Colonic mucosa (tissue), 4 donors: Measurements from ENCODE around the gene RPL4. TPM values are rescaled to one million over a fixed set of nuclear protein-coding genes. Genes with fewer than 3 reads are reported as not detected.
"Not testable (repeated sequence)": the region's sequence is repeated elsewhere in the genome, so short reads cannot be mapped to it uniquely, and the experiment has no call there.

ENCODE experiments used
- DNase-seq: peaks from one replicate; pipeline ENCODE4 v3.0.0-alpha.2; 2020
- H3K27ac ChIP-seq: fragments of 200-600 bp; one replicate; pipeline ENCODE4 v1.8.0; 2021
- H3K27me3 ChIP-seq: fragments of 200-600 bp; one replicate; pipeline ENCODE4 v1.8.0; 2021
- H3K36me3 ChIP-seq: fragments of 200-600 bp; one replicate; pipeline ENCODE4 v1.8.0; 2021
- H3K4me1 ChIP-seq: fragments of 200-600 bp; one replicate; pipeline ENCODE4 v1.8.0; 2021; ENCODE audit warnings: mild to moderate bottlenecking
- H3K4me3 ChIP-seq: fragments of 200-600 bp; one replicate; pipeline ENCODE4 v1.8.0; 2021
- H3K9ac ChIP-seq, 2 donors: one replicate each; pipeline ENCODE4 v1.7.0; 2013; ENCODE audit warnings: control low read depth in 2 of 2, low read depth in 2 of 2, low read length in 2 of 2
- H3K9me3 ChIP-seq: fragments of 200-600 bp; one replicate; pipeline ENCODE4 v1.8.0; 2021
- intact Hi-C: fragments of 100-400 bp; cut with DNase I; formaldehyde crosslinking; loops from one replicate; pipeline ENCODE4 v1.14.1; 2022
- total RNA-seq, 2 donors: library from RNA; stranded (reverse); fragmentation: NEBNext Ultra II Directional in 1 of 2; extraction: Animal tissue kit (Norgen Biotek cat#: 25700) in 1 of 2; gene quantifications; one replicate each; pipeline ENCODE4 v1.2.1, GENCODE V29; 2021
- TF ChIP-seq, protein P1 (sequence below): fragments of 200-600 bp; IDR thresholded peaks from one replicate; pipeline ENCODE4 v1.8.0; 2022; ENCODE audit warnings: antibody characterized with exemption, mild to moderate bottlenecking
- donor health status: healthy.
- donor health status: DM: no; HTN: no; CAD: no.
- donor health status: DM: no; HTN: no; CAD: no.

Gene RPL4
- total RNA-seq, 2 donors from 2014 or later = 1,582 to 1,802 TPM

DNA sequence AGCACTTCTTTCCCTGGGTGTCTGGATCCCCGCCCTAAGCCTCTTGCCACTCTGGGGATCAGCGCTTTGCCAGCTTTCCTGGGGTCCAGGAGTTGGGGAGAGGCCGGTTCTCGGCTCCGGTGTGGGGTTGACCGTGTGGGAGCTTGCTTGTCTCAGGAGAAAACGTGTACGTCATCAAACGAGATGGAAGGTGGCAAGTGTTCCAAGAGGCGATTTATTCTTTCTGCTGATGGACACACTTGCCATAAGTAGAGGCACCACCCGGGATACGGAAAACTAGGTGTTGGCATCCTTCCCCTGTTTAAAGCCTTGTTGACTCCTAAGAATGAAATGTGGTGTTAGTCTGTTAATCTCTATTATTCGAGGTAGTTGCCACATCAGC is 766 bp upstream of the RPL4 start:
- DNase-seq = no peak
- Histone ChIP-seq H3K4me1 (peaks cover 6% of the 10 kb centered on the region), H3K9ac (peak overlapping the region; percentile 80 to 94), H3K27ac (peak overlapping the region; percentile 78), H3K36me3 (peaks cover 4% of the 10 kb centered on the region), H3K27me3 (no peaks in the 10 kb centered on the region), H3K4me3 (peak overlapping the region; percentile 85), H3K9me3 (no peaks in the 10 kb centered on the region)
- intact Hi-C loops = no loop called here
- TF ChIP-seq, protein P1, sequence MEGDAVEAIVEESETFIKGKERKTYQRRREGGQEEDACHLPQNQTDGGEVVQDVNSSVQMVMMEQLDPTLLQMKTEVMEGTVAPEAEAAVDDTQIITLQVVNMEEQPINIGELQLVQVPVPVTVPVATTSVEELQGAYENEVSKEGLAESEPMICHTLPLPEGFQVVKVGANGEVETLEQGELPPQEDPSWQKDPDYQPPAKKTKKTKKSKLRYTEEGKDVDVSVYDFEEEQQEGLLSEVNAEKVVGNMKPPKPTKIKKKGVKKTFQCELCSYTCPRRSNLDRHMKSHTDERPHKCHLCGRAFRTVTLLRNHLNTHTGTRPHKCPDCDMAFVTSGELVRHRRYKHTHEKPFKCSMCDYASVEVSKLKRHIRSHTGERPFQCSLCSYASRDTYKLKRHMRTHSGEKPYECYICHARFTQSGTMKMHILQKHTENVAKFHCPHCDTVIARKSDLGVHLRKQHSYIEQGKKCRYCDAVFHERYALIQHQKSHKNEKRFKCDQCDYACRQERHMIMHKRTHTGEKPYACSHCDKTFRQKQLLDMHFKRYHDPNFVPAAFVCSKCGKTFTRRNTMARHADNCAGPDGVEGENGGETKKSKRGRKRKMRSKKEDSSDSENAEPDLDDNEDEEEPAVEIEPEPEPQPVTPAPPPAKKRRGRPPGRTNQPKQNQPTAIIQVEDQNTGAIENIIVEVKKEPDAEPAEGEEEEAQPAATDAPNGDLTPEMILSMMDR = no peak

DNA sequence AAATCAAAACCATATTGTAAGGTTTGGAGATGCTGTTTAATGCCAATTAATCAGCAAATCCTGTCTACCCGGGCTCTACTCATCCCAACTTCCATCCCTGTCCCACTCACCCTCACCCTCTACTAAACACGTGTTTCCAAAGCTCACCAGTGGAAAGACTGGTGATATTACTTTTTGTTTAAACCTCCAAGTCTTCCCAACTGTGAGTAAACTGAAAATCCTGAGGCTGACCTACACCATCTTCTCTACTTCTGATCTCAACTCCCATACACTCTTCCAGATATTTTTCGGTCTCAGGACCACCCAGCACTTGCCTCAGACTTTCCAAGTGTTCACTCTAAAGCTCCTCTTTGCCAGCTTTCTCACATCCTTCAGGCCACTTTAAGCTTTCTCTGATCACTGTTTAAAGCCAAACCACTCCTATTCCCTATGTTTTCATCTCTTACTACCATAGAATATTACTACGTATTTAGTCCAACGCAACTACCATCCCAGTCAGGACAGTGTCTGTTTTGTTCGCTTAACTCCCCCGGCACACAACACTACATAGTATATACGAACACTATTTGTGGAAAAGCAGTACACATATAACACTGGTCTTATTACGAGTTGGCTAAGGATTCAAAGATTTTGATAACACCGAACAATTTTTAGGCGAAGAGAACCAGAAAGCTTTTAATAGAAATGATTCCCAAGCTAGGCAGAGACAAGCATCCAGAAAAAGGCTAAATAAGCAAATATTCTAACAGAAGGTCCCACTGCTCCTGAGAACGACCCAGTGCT is 684 bp downstream of the RPL4 start:
- Histone ChIP-seq H3K36me3 (peaks cover 16% of the 10 kb centered on the region), H3K27me3 (no peaks in the 10 kb centered on the region), H3K4me1 (peaks cover 6% of the 10 kb centered on the region), H3K9me3 (no peaks in the 10 kb centered on the region), H3K27ac (peak overlapping the region; percentile 78), H3K9ac (peak overlapping the region; percentile 80 to 94), H3K4me3 (peak overlapping the region; percentile 85)
- TF ChIP-seq, protein P1 = no peak
- intact Hi-C loops = no loop called here
- no peak for DNase-seq

DNA sequence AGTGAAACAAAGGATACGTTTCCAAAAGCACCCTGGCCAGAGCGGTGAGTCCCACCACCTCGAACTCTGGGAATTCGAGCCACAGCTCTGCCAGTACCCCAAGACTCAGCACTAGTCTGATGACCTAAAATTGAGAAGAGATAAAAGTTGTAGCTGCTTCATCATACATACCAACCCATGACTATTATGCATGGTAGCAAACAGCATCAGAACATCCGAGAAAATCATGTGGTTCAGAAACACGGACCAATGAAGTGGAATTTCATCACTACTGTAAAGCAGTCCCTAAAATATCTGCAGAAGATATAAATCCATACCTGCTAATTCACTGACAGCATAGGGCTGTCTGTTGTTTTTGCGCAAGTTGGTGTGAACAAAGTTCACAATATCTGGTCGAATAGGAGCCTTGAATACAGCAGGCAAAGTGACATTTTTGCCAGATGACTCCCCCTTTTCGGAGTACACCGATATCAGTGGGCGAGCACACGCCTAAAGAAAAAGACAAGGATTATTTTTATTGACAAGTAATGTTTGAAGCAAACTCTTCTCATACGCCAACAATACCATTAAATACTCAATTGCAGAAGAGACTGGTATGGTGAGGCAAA is 1.5 kb downstream of the RPL4 start:
- H3K27ac ChIP-seq, DNase-seq: not testable (repeated sequence)

DNA sequence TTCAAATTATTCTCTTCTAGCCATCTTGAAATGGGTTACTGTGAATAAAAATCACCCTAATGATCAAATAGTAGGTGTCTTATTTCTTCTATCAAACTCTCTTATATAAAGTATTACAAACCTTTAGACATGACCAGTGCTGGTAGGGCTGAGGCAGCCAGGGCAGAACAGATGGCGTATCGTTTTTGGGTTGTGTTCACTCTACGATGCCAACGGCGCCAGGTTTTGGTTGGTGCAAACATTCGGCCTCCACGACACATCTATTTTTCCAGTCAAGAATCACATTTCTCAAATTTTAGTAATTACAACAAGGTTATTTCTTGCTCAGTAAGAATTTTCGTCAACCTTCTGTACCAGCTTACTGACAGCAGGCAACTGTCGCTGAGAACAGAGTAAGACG is 2.2 kb downstream of the RPL4 start:
- H3K9me3 ChIP-seq = no peaks in the 10 kb centered on the region
- no peak overlapping the region for H3K27ac ChIP-seq
- TF ChIP-seq, protein P1 = no peak
- peaks cover 17% of the 10 kb centered on the region for H3K36me3 ChIP-seq
- no peak for DNase-seq
- H3K9ac ChIP-seq = no peak overlapping the region
- H3K4me3 ChIP-seq = no peak overlapping the region
- H3K4me1 ChIP-seq = peaks cover 6% of the 10 kb centered on the region
- H3K27me3 ChIP-seq = no peaks in the 10 kb centered on the region
- intact Hi-C loops = no loop called here

More for the DNA sequence above, 1.5 kb downstream of the RPL4 start:
- Histone ChIP-seq H3K4me3 (peak overlapping the region; percentile 85), H3K36me3 (peaks cover 17% of the 10 kb centered on the region), H3K9ac (peak overlapping the region in 1 of 2 donors; percentile 94)
- H3K27me3 ChIP-seq, H3K9me3 ChIP-seq, H3K4me1 ChIP-seq, intact Hi-C loops: not testable (repeated sequence)

DNA sequence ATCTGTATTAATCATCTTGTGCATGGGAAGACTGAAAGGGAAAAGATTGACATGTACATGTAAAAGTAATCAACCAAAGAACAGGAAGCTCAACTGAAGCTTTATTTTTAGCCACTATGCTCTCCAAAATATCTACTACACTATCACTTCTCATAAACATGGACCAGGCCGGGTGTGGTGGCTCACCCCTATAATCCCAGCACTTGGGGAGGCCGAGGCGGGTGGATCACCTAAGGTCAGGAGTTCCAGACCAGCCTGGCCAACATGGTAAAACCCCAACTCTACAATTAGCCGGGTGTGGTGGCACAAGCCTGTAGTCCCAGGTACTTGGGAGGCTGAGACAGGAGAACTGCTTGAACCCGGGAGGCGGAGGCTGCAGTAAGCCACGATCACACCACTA is 4.3 kb downstream of the RPL4 start:
- H3K9ac ChIP-seq, H3K27ac ChIP-seq, H3K27me3 ChIP-seq, DNase-seq, intact Hi-C loops, H3K4me3 ChIP-seq, H3K9me3 ChIP-seq: not testable (repeated sequence)
- Histone ChIP-seq H3K4me1 (peaks cover 17% of the 10 kb centered on the region), H3K36me3 (peaks cover 17% of the 10 kb centered on the region)

DNA sequence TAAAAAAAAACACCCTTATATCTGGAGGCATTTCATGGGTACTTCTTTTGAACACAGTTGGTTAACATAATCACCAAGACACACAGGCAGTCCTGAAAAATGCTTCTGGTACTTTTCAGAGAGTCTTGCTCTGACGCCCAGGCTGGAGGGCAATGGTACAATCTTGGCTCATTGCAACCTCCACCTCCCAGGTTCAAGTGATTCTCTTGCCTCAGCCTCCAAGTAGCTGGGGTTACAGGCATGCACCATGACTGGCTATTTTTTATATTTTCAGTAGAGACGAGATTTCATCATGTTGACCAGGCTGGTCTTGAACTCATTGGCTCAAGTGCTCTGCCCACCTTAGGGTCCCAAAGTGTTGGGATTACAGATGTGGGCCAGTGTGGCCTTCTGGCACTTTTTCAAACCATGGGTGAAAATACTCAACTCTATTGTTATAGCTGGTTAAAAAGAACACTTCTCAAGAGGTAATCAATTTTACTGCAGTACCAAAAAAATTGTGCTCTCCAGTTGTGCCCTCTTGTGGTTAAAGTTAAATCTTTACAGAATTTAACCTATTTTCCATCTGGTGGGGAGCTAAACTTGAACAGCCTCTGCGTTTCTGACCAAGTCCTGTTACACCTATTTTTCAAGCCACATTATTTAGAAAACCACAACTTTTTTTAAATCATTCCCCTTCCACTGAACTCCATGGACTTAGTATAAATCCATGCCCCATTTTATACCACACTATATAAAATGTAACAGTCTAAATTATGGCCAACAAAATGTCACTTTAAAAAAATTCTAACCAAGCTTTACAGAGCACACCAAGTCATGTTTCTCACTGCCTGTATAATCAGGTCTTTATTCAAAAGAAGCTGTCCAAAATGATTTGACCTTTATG is 5.9 kb downstream of the RPL4 start:
- intact Hi-C loops = loop anchor here (2.0 to 10.0 kb wide), 2 partner anchors 112 to 194 kb away; partner anchors contain the start of gene MAP2K1
- Histone ChIP-seq H3K27ac (no peak overlapping the region), H3K27me3 (no peaks in the 10 kb centered on the region), H3K4me3 (no peak overlapping the region), H3K4me1 (peaks cover 17% of the 10 kb centered on the region), H3K9me3 (no peaks in the 10 kb centered on the region), H3K9ac (no peak overlapping the region), H3K36me3 (peaks cover 17% of the 10 kb centered on the region)
- TF ChIP-seq, protein P1 = peak; percentile 27
- no peak for DNase-seq
